ENCODE results near the gene YDJC.
"Not testable (repeated sequence)": the region's sequence is repeated elsewhere in the genome, so short reads cannot be mapped to it uniquely, and the experiment has no call there.

YDJC gene

DNA sequence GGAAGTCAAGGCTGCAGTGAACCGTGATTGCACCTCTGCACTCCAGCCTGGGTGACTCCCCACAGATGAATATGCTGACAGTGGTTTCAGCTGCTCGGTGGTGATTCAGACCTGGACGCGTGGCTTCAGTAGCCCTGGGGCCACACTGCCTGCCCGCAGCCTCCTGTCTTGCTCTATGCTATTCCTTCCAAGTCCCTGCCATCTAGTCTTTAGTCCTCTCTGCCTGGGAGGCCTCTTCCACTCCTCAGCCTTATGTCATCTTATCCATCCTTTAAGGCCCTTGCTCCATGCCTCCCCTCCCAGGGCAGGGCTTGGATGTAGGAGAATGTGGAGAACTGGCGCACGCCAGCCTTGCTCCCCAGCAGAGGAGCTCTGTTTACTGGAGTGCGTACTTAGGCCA is 23.0 kb downstream of the YDJC start:
- TF ChIP-seq, protein P1, sequence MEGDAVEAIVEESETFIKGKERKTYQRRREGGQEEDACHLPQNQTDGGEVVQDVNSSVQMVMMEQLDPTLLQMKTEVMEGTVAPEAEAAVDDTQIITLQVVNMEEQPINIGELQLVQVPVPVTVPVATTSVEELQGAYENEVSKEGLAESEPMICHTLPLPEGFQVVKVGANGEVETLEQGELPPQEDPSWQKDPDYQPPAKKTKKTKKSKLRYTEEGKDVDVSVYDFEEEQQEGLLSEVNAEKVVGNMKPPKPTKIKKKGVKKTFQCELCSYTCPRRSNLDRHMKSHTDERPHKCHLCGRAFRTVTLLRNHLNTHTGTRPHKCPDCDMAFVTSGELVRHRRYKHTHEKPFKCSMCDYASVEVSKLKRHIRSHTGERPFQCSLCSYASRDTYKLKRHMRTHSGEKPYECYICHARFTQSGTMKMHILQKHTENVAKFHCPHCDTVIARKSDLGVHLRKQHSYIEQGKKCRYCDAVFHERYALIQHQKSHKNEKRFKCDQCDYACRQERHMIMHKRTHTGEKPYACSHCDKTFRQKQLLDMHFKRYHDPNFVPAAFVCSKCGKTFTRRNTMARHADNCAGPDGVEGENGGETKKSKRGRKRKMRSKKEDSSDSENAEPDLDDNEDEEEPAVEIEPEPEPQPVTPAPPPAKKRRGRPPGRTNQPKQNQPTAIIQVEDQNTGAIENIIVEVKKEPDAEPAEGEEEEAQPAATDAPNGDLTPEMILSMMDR (conservative IDR thresholded peaks at IDR 0.05) = no peak
- no peak for TF ChIP-seq ZFX (IDR thresholded peaks at IDR 0.05)
- H3K27ac ChIP-seq = peak overlapping the region; percentile 59

DNA sequence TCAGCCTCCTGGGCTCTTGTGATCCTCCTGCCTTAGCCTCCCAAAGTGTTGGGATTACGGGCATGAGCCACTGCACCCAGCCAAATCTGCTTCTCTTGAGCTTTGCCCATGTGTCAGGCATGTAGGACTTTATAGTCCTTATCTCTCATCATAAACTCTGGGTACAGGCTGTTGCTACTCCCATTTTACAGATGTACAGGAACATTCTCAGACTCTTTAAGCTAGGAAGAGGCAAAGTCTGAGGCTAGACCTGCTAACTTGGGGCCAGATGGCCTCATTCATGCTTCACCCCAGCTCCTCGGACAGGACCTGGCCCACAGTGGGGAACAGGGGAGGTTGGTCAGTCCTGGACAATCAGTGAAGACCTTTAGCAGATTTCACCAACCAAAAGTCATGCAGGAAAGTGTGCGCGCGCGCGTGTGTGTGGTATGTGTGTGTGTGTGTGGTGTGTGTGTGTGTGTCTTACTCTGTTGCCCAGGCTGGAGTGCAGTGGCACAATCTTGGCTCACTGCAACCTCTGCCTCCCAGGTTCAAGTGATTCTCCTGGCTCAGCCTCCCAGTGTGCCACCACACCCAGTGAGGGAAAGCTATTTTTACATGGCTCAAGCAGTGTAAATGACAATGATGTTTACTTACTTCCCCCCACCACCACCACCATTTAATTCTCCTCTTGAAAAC is 23.8 kb downstream of the YDJC start:
- TF ChIP-seq ZFX (IDR thresholded peaks at IDR 0.05) = no peak
- TF ChIP-seq, protein P1 (conservative IDR thresholded peaks at IDR 0.05) = no peak
- peak overlapping the region; percentile 59 for H3K27ac ChIP-seq

DNA sequence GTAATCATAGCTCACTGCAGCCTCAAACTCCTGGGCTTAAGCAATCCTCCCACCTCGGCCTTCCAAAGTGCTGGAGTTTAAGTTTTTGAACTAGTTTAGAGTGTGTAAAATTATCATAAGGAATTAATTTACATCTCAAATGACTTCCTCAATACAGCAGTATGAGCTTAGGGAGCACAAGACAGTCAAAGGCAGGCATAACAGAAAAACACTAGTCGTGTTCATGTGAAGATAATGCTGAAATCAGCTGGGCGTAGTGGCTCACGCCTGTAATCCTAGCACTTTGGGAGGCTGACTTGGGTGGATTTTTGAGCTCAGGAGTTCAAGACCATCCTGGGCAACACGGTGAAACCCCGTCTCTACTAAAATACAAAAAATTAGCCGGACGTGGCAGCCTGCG is 25.8 kb downstream of the YDJC start:
- TF ChIP-seq ZFX (IDR thresholded peaks at IDR 0.05) = no peak
- TF ChIP-seq, protein P1 (conservative IDR thresholded peaks at IDR 0.05) = no peak

DNA sequence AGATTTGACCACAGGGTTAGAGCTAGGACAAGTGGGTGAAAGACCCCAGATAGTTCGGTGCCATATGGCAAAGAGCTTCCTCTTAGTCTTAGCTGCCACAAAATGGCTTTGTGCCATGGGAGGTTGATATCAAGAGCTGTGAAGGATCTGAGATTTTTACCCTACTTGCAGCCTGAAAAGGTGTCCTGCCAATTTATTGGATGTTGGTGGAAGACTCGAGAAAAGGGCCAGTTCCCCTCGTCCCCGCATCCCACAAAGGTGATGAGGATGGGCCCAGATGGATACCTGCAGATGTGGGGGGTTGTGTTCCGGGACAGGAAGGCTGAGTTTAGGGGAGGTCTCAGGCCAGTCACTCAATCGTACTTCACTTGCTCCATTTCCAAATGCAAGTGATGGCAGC is 27.2 kb downstream of the YDJC start:
- H3K27ac ChIP-seq = no peak overlapping the region
- TF ChIP-seq ZFX (IDR thresholded peaks at IDR 0.05) = no peak
- TF ChIP-seq, protein P1 (conservative IDR thresholded peaks at IDR 0.05) = no peak

More for the DNA sequence above, 25.8 kb downstream of the YDJC start:
- H3K27ac ChIP-seq = no peak overlapping the region

DNA sequence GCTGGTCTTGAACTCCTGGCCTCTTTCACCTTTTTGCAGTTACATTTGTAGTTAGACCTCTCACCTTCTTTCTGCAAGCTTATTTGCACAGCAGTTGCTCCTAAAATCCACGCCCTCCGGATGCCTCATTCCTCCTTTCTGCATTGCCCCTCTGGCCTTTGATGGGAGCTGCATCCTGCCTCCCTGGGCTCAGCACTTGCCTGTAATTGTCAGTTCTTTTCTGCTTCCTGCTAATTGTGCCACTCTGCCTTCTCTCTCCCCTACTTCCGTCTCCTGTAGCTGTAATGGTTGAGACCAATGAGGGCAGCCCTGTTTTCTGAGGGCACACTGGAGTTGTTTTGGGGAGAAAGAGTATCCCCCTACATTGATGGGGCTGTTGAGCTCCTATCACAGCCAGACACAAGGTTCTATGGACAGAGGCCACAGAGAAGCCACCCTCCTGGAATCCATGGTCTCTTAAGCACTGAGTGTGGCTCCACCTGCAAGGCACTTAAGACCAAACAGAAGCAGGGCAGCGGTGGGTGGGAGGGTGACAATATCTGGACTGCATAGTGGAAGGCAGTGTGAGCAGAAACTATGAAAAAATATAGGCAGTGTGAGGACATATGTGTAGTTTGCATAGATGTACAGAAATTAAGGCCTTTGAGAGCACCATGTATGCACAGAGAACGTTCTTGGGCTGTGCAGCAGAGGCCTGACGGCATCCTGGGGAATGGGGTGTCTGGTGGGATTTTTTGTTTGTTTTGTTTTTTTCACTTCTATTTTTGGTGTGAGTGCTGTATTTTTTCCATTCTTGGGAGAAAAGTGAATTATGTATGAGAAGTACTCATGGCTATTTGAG is 30.5 kb downstream of the YDJC start:
- no peak overlapping the region for H3K27ac ChIP-seq
- TF ChIP-seq ZFX (IDR thresholded peaks at IDR 0.05) = no peak
- TF ChIP-seq, protein P1 (conservative IDR thresholded peaks at IDR 0.05) = no peak

DNA sequence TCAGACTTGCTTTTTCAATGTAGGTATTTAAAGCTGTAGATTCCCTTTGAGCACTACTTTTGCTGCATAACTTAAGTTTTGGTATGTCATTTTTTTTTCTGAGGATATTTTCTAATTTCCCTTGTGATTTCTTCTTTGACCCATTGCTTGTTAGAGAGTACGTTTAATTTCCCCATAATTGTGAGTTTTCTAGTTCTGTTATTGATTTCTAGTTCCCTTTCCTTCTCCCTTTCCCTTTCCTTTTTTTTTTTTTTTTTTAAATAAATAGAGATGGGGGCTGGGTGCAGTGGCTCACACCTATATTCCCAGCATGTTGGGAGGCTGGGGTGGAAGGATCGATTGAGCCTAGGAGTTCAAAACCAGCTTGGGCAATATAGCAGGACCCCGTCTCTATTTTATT is 31.5 kb downstream of the YDJC start:
- no peak overlapping the region for H3K27ac ChIP-seq
- TF ChIP-seq, protein P1 (conservative IDR thresholded peaks at IDR 0.05) = no peak
- TF ChIP-seq ZFX (IDR thresholded peaks at IDR 0.05) = no peak

DNA sequence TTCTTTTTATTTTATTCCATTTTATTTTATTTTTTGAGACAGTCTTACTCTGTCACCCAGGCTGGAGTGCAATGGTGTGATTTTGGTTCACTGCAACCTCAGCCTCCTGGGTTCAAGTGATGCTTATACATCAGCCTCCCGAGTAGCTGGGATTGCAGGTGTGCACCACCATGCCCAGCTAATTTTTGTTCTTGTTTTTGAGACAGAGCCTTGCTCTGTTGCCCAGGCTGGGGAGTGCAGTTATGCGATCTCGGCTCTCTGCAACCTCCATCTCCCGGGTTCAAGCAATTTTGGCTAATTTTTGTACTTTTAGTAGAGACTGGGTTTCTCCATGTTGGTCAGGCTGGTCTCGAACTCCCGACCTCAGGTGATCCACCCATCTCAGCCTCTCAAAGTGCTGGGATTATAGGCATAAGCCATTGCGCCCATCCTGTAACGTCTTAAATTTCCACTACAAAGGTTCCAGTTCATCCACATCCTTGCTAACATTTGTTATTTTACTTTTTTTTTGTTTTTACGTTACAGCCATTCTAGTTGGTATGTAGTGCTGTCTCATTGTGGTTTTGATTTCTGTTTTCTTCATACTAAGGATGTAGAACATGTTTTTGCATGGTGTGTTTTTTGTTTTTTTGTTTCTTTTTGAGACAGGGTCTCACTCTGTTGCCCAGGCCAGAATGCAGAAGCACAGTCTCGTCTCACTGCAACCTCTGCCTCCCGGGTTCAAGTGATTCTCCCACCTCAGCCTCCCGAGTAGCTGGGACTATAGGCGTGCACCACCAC is 33.3 kb downstream of the YDJC start:
- H3K27ac ChIP-seq = not testable (repeated sequence)

Measured in C4-2B (cell line).